Body of pancreas (tissue), 4 donors: Measurements from ENCODE around the gene LRRC1. TPM values are rescaled to one million over a fixed set of nuclear protein-coding genes. Genes with fewer than 3 reads are reported as not detected.

Experiments used
- ATAC-seq: fragments of 150-250 bp; one replicate; pipeline ENCODE4 v1.9.1; 2016
- DNase-seq, 4 donors: peaks; one replicate each; pipeline ENCODE4 v3.0.0-alpha.2; 2019
- H3K27ac ChIP-seq, 4 donors: fragments of 200-600 bp; sonication (generic); 1 replicate in 3 of 4; 2 replicates in 1 of 4; pipeline versions ENCODE4 v1.5.1 to v1.6.1; 2016 to 2019; ENCODE audit warnings: mild to moderate bottlenecking in 1 of 4, mixed read lengths in 1 of 4, moderate library complexity in 1 of 4
- H3K27me3 ChIP-seq, 2 donors: fragments of 200-600 bp; sonication (generic); one replicate each; pipeline ENCODE4 v1.6.0; 2016; ENCODE audit warnings: mild to moderate bottlenecking in 1 of 2
- H3K36me3 ChIP-seq, 2 donors: fragments of 200-600 bp; sonication (generic); replicated peaks in 1 of 2; 2 replicates each; pipeline ENCODE4 v1.5.1; 2016; ENCODE audit warnings: low read depth in 2 of 2; ENCODE audit not compliant: insufficient read depth in 1 of 2
- H3K4me1 ChIP-seq: fragments of 200-600 bp; sonication (generic); one replicate; pipeline ENCODE4 v1.6.0; 2016
- H3K4me3 ChIP-seq, 2 donors: fragments of 200-600 bp; sonication (generic); 1 replicate in 1 of 2; 2 replicates in 1 of 2; pipeline ENCODE4 v1.5.1; 2016 to 2019
- H3K9me3 ChIP-seq, 3 donors: fragments of 200-600 bp; sonication (generic); 1 replicate in 2 of 3; 2 replicates in 1 of 3; pipeline ENCODE4 v1.5.1; 2016
- POLR2A ChIP-seq, 3 donors: fragments of 450-650 bp; IDR thresholded peaks; one replicate each; pipeline ENCODE4 v1.6.1; 2016; ENCODE audit warnings: antibody characterized with exemption in 3 of 3, mild to moderate bottlenecking in 2 of 3
- WGBS, 2 donors: methylation state at CpG; one replicate each; pipeline ENCODE4 v1.1.5; 2017; 5-methylcytosine and 5-hydroxymethylcytosine counted together
- intact Hi-C: fragments of 100-400 bp; cut with DNase I; formaldehyde crosslinking; loops from one replicate; pipeline ENCODE4 v1.15.1; 2023
- total RNA-seq, 2 donors: library from RNA; depleted of rRNA; stranded (reverse); fragments of >200 nt; gene quantifications; one replicate each; pipeline ENCODE4 v1.1.0, GENCODE V29; 2016
- TF ChIP-seq, protein P1 (sequence below), 7 experiments: fragments of 450-650 bp in 4 of 7; fragments of 200-600 bp in 3 of 7; sonication (generic) in 3 of 7; IDR thresholded peaks; one replicate each; pipeline ENCODE4 v1.5.1; 2016 to 2019; ENCODE audit warnings: antibody characterized with exemption in 7 of 7

The LRRC1 gene
- total RNA-seq, 2 donors from 2014 or later = 13.2 to 17.1 TPM

DNA sequence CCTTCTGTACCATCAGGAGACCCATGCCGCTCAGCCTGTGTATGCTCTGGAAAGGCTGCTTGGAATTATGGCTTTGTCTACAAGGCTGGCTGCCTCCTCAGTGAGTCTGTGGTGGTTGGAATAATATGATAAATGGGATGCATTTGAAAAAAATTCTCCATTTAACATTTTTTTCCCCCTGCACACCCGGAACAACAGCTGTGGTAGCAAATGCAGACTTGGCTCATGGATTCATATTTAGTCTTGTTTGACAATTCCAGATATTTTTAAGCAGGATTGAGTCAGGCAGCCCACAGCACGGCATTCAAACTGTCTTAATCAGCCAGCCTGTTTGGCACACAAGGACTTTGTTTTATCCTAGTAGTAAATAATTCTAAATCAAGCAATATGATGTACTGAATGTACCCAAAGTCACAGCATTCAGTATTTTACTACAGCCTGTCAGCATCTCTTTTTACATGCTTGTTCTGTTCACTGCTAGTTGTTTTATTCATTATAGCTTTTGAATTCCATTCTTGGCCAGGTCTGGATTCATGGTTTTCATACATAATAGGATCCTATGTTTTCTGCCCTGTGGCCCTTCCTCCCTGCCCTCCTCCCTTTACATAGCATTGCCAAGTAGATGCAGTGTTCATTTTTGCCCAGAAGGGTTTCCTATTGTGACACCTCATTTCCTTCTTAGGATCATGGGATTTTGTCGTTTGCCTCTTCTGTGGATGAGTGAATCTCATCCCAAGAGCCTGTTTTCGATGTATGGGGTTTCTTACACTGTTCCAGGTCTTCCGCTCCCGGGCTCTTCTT, 68.1 kb downstream of the LRRC1 start:
- intact Hi-C loops = no loop called here
- Histone ChIP-seq H3K9me3 (no peaks in the 10 kb centered on the region), H3K27ac (no peak overlapping the region), H3K27me3 (no peaks in the 10 kb centered on the region), H3K36me3 (no peaks in the 10 kb centered on the region), H3K4me3 (no peak overlapping the region), H3K4me1 (peaks cover 21% of the 10 kb centered on the region)
- DNase-seq = no peak
- 63 to 69% methylated on average over 7 of the region's 7 CpGs for WGBS, 2 donors
- TF ChIP-seq, protein P1, sequence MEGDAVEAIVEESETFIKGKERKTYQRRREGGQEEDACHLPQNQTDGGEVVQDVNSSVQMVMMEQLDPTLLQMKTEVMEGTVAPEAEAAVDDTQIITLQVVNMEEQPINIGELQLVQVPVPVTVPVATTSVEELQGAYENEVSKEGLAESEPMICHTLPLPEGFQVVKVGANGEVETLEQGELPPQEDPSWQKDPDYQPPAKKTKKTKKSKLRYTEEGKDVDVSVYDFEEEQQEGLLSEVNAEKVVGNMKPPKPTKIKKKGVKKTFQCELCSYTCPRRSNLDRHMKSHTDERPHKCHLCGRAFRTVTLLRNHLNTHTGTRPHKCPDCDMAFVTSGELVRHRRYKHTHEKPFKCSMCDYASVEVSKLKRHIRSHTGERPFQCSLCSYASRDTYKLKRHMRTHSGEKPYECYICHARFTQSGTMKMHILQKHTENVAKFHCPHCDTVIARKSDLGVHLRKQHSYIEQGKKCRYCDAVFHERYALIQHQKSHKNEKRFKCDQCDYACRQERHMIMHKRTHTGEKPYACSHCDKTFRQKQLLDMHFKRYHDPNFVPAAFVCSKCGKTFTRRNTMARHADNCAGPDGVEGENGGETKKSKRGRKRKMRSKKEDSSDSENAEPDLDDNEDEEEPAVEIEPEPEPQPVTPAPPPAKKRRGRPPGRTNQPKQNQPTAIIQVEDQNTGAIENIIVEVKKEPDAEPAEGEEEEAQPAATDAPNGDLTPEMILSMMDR (IDR thresholded peaks at IDR 0.05) = no peak
- no peak for TF ChIP-seq POLR2A (IDR thresholded peaks at IDR 0.05)
- ATAC-seq = no peak

DNA sequence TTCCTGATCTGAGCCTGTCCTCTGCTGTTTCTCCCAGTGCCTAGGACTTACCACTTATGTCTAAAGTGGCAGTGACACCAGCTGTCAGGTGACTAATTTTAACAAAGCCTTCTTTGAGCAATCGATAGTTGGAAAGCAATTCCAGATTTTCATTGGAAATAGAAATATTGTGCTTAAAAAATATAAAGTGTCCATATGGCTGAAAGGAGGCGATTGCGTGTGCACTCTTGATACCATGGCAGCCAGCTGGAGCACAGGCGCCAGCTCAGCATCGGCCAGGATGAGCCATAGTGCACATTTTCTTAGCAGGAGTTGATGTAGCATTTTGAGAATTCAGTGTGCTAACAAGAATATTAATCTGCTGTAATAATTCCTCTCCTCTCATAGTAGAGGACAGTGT, 70.0 kb downstream of the LRRC1 start:
- Histone ChIP-seq H3K36me3 (no peaks in the 10 kb centered on the region), H3K27ac (no peak overlapping the region), H3K4me3 (no peak overlapping the region), H3K9me3 (no peaks in the 10 kb centered on the region), H3K27me3 (no peaks in the 10 kb centered on the region), H3K4me1 (peaks cover 21% of the 10 kb centered on the region)
- ATAC-seq (no peak), DNase-seq (no peak)
- intact Hi-C loops = no loop called here
- TF ChIP-seq POLR2A (IDR thresholded peaks at IDR 0.05) = no peak
- TF ChIP-seq, protein P1 (IDR thresholded peaks at IDR 0.05) = no peak
- WGBS, 2 donors = 92 to 94% methylated on average over 5 of the region's 5 CpGs

DNA sequence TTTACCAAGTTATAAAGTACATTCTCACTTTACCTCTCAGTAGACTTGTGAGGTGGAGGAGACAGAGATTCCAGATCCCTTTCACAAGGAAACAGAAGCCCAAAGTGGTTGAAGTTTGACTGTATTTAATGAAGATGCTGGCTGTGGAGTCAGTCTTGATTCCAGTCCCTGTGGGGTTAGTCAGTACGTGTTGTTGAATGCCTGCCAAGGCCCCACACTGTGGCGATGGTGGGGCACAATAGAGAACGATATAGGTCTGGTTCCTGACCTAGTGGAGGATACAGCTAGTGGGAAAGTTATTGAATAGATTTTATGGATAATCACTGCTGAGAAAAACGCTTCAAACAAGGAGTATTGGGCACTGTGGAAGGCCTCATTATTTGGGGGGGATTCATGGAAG, 71.4 kb downstream of the LRRC1 start:
- Histone ChIP-seq H3K4me1 (peaks cover 27% of the 10 kb centered on the region), H3K27ac (no peak overlapping the region), H3K9me3 (no peaks in the 10 kb centered on the region), H3K4me3 (no peak overlapping the region), H3K27me3 (no peaks in the 10 kb centered on the region), H3K36me3 (no peaks in the 10 kb centered on the region)
- ATAC-seq (no peak), DNase-seq (no peak)
- 68 to 74% methylated on average over 4 of the region's 4 CpGs for WGBS, 2 donors
- intact Hi-C loops = no loop called here
- TF ChIP-seq POLR2A (IDR thresholded peaks at IDR 0.05) = no peak
- TF ChIP-seq, protein P1 (IDR thresholded peaks at IDR 0.05) = no peak

DNA sequence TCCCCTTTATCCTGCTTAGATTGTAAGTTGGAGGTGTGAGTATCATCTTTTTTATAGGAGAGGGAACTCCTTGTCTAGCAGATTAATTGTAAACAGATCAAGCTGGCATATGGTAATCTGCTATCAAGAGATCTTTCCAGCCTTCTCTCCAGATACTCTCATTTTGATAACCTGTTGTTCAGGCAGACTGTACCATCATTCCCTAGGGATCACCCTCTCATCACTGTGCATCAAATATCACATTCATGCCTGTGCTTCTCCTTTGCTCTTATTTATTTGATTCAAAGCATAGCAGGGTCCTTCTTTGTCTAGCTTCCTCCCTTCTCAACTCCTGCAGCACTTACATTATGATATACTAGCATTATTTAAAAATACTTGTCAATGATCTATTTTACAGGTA, 73.8 kb downstream of the LRRC1 start:
- H3K9me3 ChIP-seq = no peaks in the 10 kb centered on the region
- no peak for TF ChIP-seq POLR2A (IDR thresholded peaks at IDR 0.05)
- TF ChIP-seq, protein P1 (IDR thresholded peaks at IDR 0.05) = no peak

DNA sequence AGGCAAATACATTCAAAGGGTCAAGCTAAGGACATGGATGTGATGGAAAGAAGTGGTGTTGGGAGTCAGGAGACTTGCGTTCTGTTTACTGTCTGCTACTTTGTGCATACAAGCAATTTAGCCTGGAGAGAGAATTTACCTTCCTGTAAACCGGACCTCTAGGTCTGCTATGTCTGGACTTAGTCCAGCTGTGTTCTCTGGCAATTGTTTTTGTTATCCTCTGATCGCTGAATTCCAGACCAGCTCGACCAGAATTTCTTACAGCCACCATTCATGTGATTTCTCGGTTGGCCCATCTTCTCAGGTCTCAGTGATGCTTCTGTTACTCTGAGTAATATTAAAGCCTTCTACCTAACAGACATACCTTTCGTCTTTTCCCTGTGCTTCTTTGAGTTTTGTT, 75.2 kb downstream of the LRRC1 start:
- no peak overlapping the region for H3K4me3 ChIP-seq
- DNase-seq (no peak), ATAC-seq (no peak)
- peaks cover 8% of the 10 kb centered on the region for H3K4me1 ChIP-seq
- H3K9me3 ChIP-seq = no peaks in the 10 kb centered on the region
- H3K36me3 ChIP-seq = no peaks in the 10 kb centered on the region
- no peak overlapping the region for H3K27ac ChIP-seq
- no peaks in the 10 kb centered on the region for H3K27me3 ChIP-seq
- 28 to 30% methylated on average over 6 of the region's 6 CpGs for WGBS, 2 donors
- no peak for TF ChIP-seq POLR2A (IDR thresholded peaks at IDR 0.05)
- TF ChIP-seq, protein P1 (IDR thresholded peaks at IDR 0.05) = no peak
- intact Hi-C loops = no loop called here

More for the DNA sequence above, 73.8 kb downstream of the LRRC1 start:
- Histone ChIP-seq H3K27ac (no peak overlapping the region), H3K36me3 (no peaks in the 10 kb centered on the region), H3K4me1 (peaks cover 20% of the 10 kb centered on the region), H3K27me3 (no peaks in the 10 kb centered on the region), H3K4me3 (no peak overlapping the region)
- DNase-seq (no peak), ATAC-seq (no peak)
- intact Hi-C loops = no loop called here
